Astrocyte (in vitro differentiated cells and primary cell): ENCODE measurements around the gene HOXB13. TPM values are rescaled to one million over a fixed set of nuclear protein-coding genes. Genes with fewer than 3 reads are reported as not detected.
"Not testable (repeated sequence)": the region's sequence is repeated elsewhere in the genome, so short reads cannot be mapped to it uniquely, and the experiment has no call there.

Experiments used
- DNase-seq: peaks from one replicate; pipeline ENCODE4 v3.0.0-alpha.2; 2010; ENCODE audit warnings: low read depth
- FAIRE-seq: peaks from 2 replicates; lab custom pipeline; 2011; peaks lifted over from hg19 to GRCh38; lab: Jason Lieb, UNC
- H2AFZ ChIP-seq: 2 replicates; pipeline ENCODE4 v1.6.0; 2012; ENCODE audit warnings: low read depth, low read length, inconsistent platforms
- H3K27ac ChIP-seq: 2 replicates; pipeline ENCODE4 v1.5.1; 2011; ENCODE audit warnings: low read depth, low read length, inconsistent platforms
- H3K27me3 ChIP-seq: 2 replicates; pipeline ENCODE4 v1.6.0; 2011; ENCODE audit warnings: low read length, inconsistent platforms; ENCODE audit not compliant: insufficient read depth
- H3K36me3 ChIP-seq: 2 replicates; pipeline ENCODE4 v1.5.1; 2011; ENCODE audit warnings: low read length, inconsistent platforms; ENCODE audit not compliant: insufficient read depth
- H3K4me1 ChIP-seq: 2 replicates; pipeline ENCODE4 v1.5.1; 2011; ENCODE audit warnings: low read length, inconsistent platforms; ENCODE audit not compliant: insufficient read depth
- H3K4me2 ChIP-seq: 2 replicates; pipeline ENCODE4 v1.6.0; 2012; ENCODE audit warnings: low read length, inconsistent platforms
- H3K4me3 ChIP-seq: 2 replicates; pipeline ENCODE4 v1.5.1; 2011; ENCODE audit warnings: low read depth, mild to moderate bottlenecking, low read length, inconsistent platforms; ENCODE audit not compliant: insufficient read depth
- H3K79me2 ChIP-seq: 2 replicates; pipeline ENCODE4 v1.6.0; 2012; ENCODE audit warnings: mild to moderate bottlenecking, low read length, inconsistent platforms; ENCODE audit not compliant: insufficient read depth
- H3K9ac ChIP-seq: 2 replicates; pipeline ENCODE4 v1.6.0; 2012; ENCODE audit warnings: mild to moderate bottlenecking, low read length, inconsistent platforms
- H3K9me3 ChIP-seq: 2 replicates; pipeline ENCODE4 v1.5.1; 2012; ENCODE audit warnings: low read depth, mild to moderate bottlenecking, low read length, inconsistent platforms; ENCODE audit not compliant: insufficient read depth
- H4K20me1 ChIP-seq: 2 replicates; pipeline ENCODE4 v1.6.0; 2012; ENCODE audit warnings: low read length, inconsistent platforms; ENCODE audit not compliant: insufficient read depth
- H3K27ac Mint-ChIP-seq: one replicate; pipeline ENCODE4 v1.8.0; 2021; ENCODE audit warnings: mild to moderate bottlenecking, mixed read lengths; ENCODE audit not compliant: unreplicated experiment
- H3K27me3 Mint-ChIP-seq: one replicate; pipeline ENCODE4 v1.8.0; 2021; ENCODE audit warnings: low read depth, mixed read lengths; ENCODE audit not compliant: unreplicated experiment
- H3K36me3 Mint-ChIP-seq: one replicate; pipeline ENCODE4 v1.8.0; 2021; ENCODE audit warnings: low read depth, mixed read lengths; ENCODE audit not compliant: unreplicated experiment
- H3K4me1 Mint-ChIP-seq: one replicate; pipeline ENCODE4 v1.8.0; 2021; ENCODE audit warnings: low read depth, mixed read lengths; ENCODE audit not compliant: unreplicated experiment
- H3K4me3 Mint-ChIP-seq: one replicate; pipeline ENCODE4 v1.8.0; 2021; ENCODE audit warnings: mild to moderate bottlenecking, moderate library complexity, mixed read lengths; ENCODE audit not compliant: unreplicated experiment
- H3K9me3 Mint-ChIP-seq: one replicate; pipeline ENCODE4 v1.8.0; 2021; ENCODE audit warnings: mild to moderate bottlenecking, mixed read lengths; ENCODE audit not compliant: unreplicated experiment
- EZH2 ChIP-seq: IDR thresholded peaks from 2 replicates; pipeline ENCODE4 v1.6.1; 2012; ENCODE audit warnings: mild to moderate bottlenecking, low read length, inconsistent platforms; ENCODE audit not compliant: insufficient read depth
- total RNA-seq: library from RNA; stranded (reverse); gene quantifications from 2 replicates; pipeline ENCODE4 v1.2.1, GENCODE V29; 2021
- TF ChIP-seq, protein P1 (sequence below): IDR thresholded peaks from 2 replicates; pipeline ENCODE4 v1.5.1; 2011; ENCODE audit warnings: low read depth, mild to moderate bottlenecking, inconsistent platforms, low read length, moderate library complexity; ENCODE audit not compliant: insufficient read depth

The HOXB13 gene
- total RNA-seq, 1 donor from 2014 or later = not detected

DNA sequence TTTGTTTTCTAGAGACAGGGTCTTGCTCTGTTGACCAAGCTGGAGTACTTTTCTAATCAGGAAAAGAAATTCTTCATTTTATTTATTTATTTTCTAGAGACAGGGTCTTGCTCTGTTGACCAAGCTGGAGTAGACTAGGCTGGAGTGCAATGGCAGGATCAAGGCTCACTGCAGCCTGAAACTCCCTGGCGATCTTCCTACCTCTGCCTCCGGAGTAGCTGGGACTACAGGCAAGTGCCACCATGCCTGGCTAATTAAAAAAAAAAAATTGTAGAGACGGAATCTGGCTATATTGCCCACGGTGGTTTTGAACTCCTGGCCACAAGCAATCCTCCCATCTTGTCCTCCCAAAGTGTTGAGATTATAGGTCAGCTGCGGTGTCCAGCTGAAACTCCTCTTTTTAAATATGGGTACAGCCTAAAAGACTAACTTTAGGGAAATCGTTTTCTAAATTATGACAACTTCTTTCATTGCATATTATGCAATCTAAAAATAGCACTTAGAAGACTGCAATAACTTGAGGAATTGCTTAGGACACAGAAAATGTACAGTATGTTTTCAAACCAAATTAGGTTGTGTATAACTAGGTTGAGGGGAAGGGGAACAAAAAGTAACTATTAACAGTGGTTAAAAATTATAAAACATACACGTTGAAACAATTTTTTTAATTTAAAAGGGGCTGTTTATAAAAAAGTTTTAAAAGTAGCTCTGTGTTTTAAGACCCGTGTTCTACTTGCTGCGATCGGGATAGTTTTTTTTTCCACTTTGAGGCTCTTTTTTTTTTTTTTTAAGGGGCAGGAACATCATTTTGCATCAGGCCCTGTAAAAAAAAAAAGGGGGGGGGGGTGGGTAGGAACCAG is 11.0 kb downstream of the HOXB13 start:
- H3K79me2 ChIP-seq = no peaks in the 10 kb centered on the region
- no peak overlapping the region for H3K4me2 ChIP-seq
- peaks cover 82% of the 10 kb centered on the region for H3K27me3 ChIP-seq
- TF ChIP-seq EZH2 = no peak
- TF ChIP-seq, protein P1, sequence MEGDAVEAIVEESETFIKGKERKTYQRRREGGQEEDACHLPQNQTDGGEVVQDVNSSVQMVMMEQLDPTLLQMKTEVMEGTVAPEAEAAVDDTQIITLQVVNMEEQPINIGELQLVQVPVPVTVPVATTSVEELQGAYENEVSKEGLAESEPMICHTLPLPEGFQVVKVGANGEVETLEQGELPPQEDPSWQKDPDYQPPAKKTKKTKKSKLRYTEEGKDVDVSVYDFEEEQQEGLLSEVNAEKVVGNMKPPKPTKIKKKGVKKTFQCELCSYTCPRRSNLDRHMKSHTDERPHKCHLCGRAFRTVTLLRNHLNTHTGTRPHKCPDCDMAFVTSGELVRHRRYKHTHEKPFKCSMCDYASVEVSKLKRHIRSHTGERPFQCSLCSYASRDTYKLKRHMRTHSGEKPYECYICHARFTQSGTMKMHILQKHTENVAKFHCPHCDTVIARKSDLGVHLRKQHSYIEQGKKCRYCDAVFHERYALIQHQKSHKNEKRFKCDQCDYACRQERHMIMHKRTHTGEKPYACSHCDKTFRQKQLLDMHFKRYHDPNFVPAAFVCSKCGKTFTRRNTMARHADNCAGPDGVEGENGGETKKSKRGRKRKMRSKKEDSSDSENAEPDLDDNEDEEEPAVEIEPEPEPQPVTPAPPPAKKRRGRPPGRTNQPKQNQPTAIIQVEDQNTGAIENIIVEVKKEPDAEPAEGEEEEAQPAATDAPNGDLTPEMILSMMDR = no peak
- H3K9me3 ChIP-seq = peaks cover 9% of the 10 kb centered on the region
- no peak overlapping the region for H3K4me3 ChIP-seq
- H3K4me1 ChIP-seq = no peaks in the 10 kb centered on the region
- H3K9me3 Mint-ChIP-seq = peaks cover 2% of the 10 kb centered on the region
- no peak for FAIRE-seq
- peaks cover 2% of the 10 kb centered on the region for H3K36me3 Mint-ChIP-seq
- DNase-seq = no peak
- H3K36me3 ChIP-seq = no peaks in the 10 kb centered on the region
- H3K9ac ChIP-seq = no peak overlapping the region
- no peaks in the 10 kb centered on the region for H3K4me1 Mint-ChIP-seq
- peaks cover 9% of the 10 kb centered on the region for H4K20me1 ChIP-seq
- H3K27ac Mint-ChIP-seq = no peak overlapping the region
- H3K27me3 Mint-ChIP-seq = peaks cover 90% of the 10 kb centered on the region
- H3K27ac ChIP-seq = no peak overlapping the region
- no peak overlapping the region for H3K4me3 Mint-ChIP-seq
- H2AFZ ChIP-seq = no peak overlapping the region

DNA sequence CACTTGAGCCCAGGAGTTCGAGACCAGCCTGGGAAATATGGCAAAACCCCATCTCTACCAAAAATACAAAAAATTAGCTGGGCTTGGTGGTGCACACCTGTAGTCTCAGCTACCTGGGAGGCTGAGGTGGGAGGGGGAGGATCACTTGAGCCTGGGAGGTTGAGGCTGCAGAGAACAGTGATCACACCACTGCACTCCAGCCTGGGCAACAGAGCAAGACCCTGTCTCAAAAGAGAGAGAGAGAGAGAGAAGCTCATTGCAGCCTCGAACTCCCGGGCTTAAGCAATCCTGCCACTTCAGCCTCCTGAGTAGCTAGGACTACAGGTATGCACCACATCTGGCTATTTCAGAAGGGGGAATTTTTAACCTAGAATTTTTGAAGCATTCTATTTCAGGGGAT is 12.0 kb downstream of the HOXB13 start:
- not testable (repeated sequence) for H3K36me3 ChIP-seq
- H3K27me3 Mint-ChIP-seq = peaks cover 85% of the 10 kb centered on the region

GRCh38 chr17:48715496-48716399 is 12.8 kb downstream of the HOXB13 start:
- H3K27me3 Mint-ChIP-seq = peaks cover 82% of the 10 kb centered on the region
- no peak overlapping the region for H3K27ac Mint-ChIP-seq
- no peak overlapping the region for H3K4me3 Mint-ChIP-seq
- DNase-seq (no peak), FAIRE-seq (no peak)
- peaks cover 2% of the 10 kb centered on the region for H3K36me3 Mint-ChIP-seq
- Histone ChIP-seq H3K27me3 (peaks cover 77% of the 10 kb centered on the region), H3K9me3 (peaks cover 4% of the 10 kb centered on the region), H3K4me1 (no peaks in the 10 kb centered on the region), H3K27ac (no peak overlapping the region), H4K20me1 (peaks cover 9% of the 10 kb centered on the region), H3K4me2 (no peak overlapping the region), H2AFZ (no peak overlapping the region), H3K9ac (no peak overlapping the region), H3K36me3 (no peaks in the 10 kb centered on the region), H3K4me3 (no peak overlapping the region), H3K79me2 (no peaks in the 10 kb centered on the region)
- TF ChIP-seq EZH2 = no peak
- TF ChIP-seq, protein P1 = no peak
- H3K4me1 Mint-ChIP-seq = no peaks in the 10 kb centered on the region
- peaks cover 2% of the 10 kb centered on the region for H3K9me3 Mint-ChIP-seq

More for the DNA sequence above, 12.0 kb downstream of the HOXB13 start:
- H3K4me3 Mint-ChIP-seq, H3K4me3 ChIP-seq, FAIRE-seq, H3K4me1 Mint-ChIP-seq, H3K4me1 ChIP-seq, H3K9ac ChIP-seq, H3K36me3 Mint-ChIP-seq, H4K20me1 ChIP-seq, H3K27ac ChIP-seq, H3K9me3 Mint-ChIP-seq, H3K9me3 ChIP-seq, H3K4me2 ChIP-seq, H3K27ac Mint-ChIP-seq, H2AFZ ChIP-seq, H3K79me2 ChIP-seq, DNase-seq: not testable (repeated sequence)
- H3K27me3 ChIP-seq = peaks cover 79% of the 10 kb centered on the region
